K562 (cell line): ENCODE data around the gene SIRT7. TPM values are rescaled to one million over a fixed set of nuclear protein-coding genes. Genes with fewer than 3 reads are reported as not detected.

ENCODE experiments used
- BCLAF1 ChIP-seq, 2 experiments: fragments of 450-650 bp in 1 of 2; IDR thresholded peaks; 2 replicates each; pipeline ENCODE4 v1.6.1; 2011 to 2017; ENCODE audit warnings: low read depth in 2 of 2, antibody characterized with exemption in 1 of 2, borderline replicate concordance in 1 of 2, low read length in 1 of 2, mild to moderate bottlenecking in 1 of 2, mixed read lengths in 1 of 2; ENCODE audit not compliant: control insufficient read depth in 1 of 2
- HBP1 ChIP-seq: fragments of 450-650 bp; formaldehyde crosslinking; IDR thresholded peaks from 2 replicates; pipeline ENCODE4 v1.4.0; 2022; ENCODE audit warnings: missing genetic modification characterization
- HNRNPLL ChIP-seq: fragments of 200-400 bp; formaldehyde crosslinking; IDR thresholded peaks from 2 replicates; pipeline ENCODE4 v1.6.1; 2017; ENCODE audit warnings: low read length, low read depth, mild to moderate bottlenecking; ENCODE audit not compliant: poor library complexity, severe bottlenecking
- MAFK ChIP-seq: IDR thresholded peaks from 2 replicates; pipeline ENCODE4 v1.6.1; 2011; ENCODE audit warnings: low read length, improper control_type of control experiment
- NRF1 ChIP-seq, 2 experiments: fragments of 450-650 bp; IDR thresholded peaks in 1 of 2; conservative IDR thresholded peaks in 1 of 2; 2 replicates each; pipeline ENCODE4 v1.6.1; 2014; ENCODE audit warnings: mild to moderate bottlenecking in 2 of 2
- PHB2 ChIP-seq: fragments of 450-650 bp; IDR thresholded peaks from 2 replicates; pipeline ENCODE4 v1.6.1; 2017; ENCODE audit warnings: low read depth
- POLR2G ChIP-seq: fragments of 200-400 bp; formaldehyde crosslinking; IDR thresholded peaks from 2 replicates; pipeline ENCODE4 v1.6.1; 2017; ENCODE audit warnings: low read depth, mild to moderate bottlenecking, antibody characterized with exemption, low read length, moderate library complexity
- PREB ChIP-seq: sonication (generic); formaldehyde crosslinking; IDR thresholded peaks from 2 replicates; pipeline ENCODE4 v1.8.1; 2023; ENCODE audit warnings: mild to moderate bottlenecking, missing genetic modification reagents
- RBFOX2 ChIP-seq: fragments of 200-400 bp; formaldehyde crosslinking; IDR thresholded peaks from 2 replicates; pipeline ENCODE4 v1.6.1; 2017; ENCODE audit warnings: low read depth, mild to moderate bottlenecking, low read length, moderate library complexity
- SAFB ChIP-seq: fragments of 200-400 bp; formaldehyde crosslinking; IDR thresholded peaks from 2 replicates; pipeline ENCODE4 v1.6.1; 2017; ENCODE audit warnings: low read depth, low read length, borderline replicate concordance
- SMARCA4 ChIP-seq: fragments of 450-650 bp; IDR thresholded peaks from 2 replicates; pipeline ENCODE4 v1.6.1; 2016
- SMARCE1 ChIP-seq: fragments of 450-650 bp; IDR thresholded peaks from 2 replicates; pipeline ENCODE4 v1.7.1; 2016; ENCODE audit warnings: mild to moderate bottlenecking
- ZHX1 ChIP-seq: fragments of 150-350 bp; conservative IDR thresholded peaks from 2 replicates; pipeline ENCODE4 v1.6.1; 2014; ENCODE audit warnings: low read length
- ZKSCAN3 ChIP-seq: fragments of 250-450 bp; sonication (Bioruptor Pico); IDR thresholded peaks from 2 replicates; pipeline ENCODE4 v1.4.0; 2020
- ZNF133 ChIP-seq: fragments of 250-450 bp; sonication (Bioruptor Pico); IDR thresholded peaks from 2 replicates; pipeline ENCODE4 v1.4.0; 2020; ENCODE audit warnings: mild to moderate bottlenecking
- ZNF76 ChIP-seq: fragments of 250-450 bp; sonication (Bioruptor Pico); IDR thresholded peaks from 2 replicates; pipeline ENCODE4 v1.4.0; 2020; ENCODE audit warnings: mild to moderate bottlenecking, moderate library complexity, borderline replicate concordance
- ZNF79 ChIP-seq: fragments of 250-450 bp; sonication (Bioruptor Pico); IDR thresholded peaks from 2 replicates; pipeline ENCODE4 v1.4.0; 2020; ENCODE audit warnings: low read depth, mild to moderate bottlenecking, moderate library complexity
- ZNF830 ChIP-seq: fragments of 250-450 bp; sonication (Bioruptor Pico); IDR thresholded peaks from 2 replicates; pipeline ENCODE4 v1.5.0; 2021; ENCODE audit warnings: mild to moderate bottlenecking
- polyA plus RNA-seq, 8 experiments: library from polyadenylated mRNA; depleted of rRNA in 4 of 8; stranded (reverse) in 5 of 8; unstranded in 3 of 8; fragments of >200 nt; fragmentation: Nextera tagmentation in 2 of 8; fragmentation: Illumina TruSeq in 1 of 8; extraction: Ambion mirVana in 2 of 8; extraction: Trizol in 1 of 8; gene quantifications; 2 replicates each; pipeline versions ENCODE4 v1.2.1 to v1.2.3, GENCODE V29; 2011 to 2014; ENCODE audit warnings: inconsistent platforms in 1 of 8, missing spikeins in 1 of 8
- total RNA-seq, 7 experiments: library from RNA; depleted of rRNA in 6 of 7; stranded (reverse); fragments of >200 nt in 6 of 7; fragmentation: Illumina TruSeq in 2 of 7; extraction: Trizol in 2 of 7; gene quantifications; 2 replicates each; pipeline versions ENCODE4 v1.2.1 to v1.2.3, GENCODE V29; 2011 to 2021; ENCODE audit warnings: low replicate concordance in 1 of 7

The SIRT7 gene
- total and polyA plus RNA-seq, 9 of the 15 experiments (the other 6 are each of a cell fraction or from before 2014, with no cell fraction given) = 1.6 to 54.8 (median 20.3) TPM

- TF ChIP-seq ZHX1 (no peak), HBP1 (CRISPR knock-in tag) (no peak), ZNF133 (CRISPR knock-in tag) (no peak), ZNF79 (CRISPR knock-in tag) (no peak), ZNF830 (no peak), POLR2G (peak; percentile 55; the same call in 1 of the 2 replicates), MAFK (no peak), PREB (CRISPR knock-in tag) (no peak), ZKSCAN3 (CRISPR knock-in tag) (no peak), ZNF76 (CRISPR knock-in tag) (no peak), BCLAF1 (IDR thresholded peaks at IDR 0.05; ENCODE audit: borderline replicate concordance in 1 of 2, control insufficient read depth in 1 of 2, low read depth in 2 of 2, low read length in 1 of 2) (no peak), NRF1 (conservative IDR thresholded peaks at IDR 0.05 in 1 of 2, IDR thresholded peaks at IDR 0.05 in 1 of 2) (peak in 1 of 2 experiments; percentile 56; a peak in 3 of 4 replicates), PHB2 (no peak), SMARCE1 (peak; percentile 71), SAFB (peak; percentile 42; the same call in 1 of the 2 replicates), RBFOX2 (peak; percentile 49; the same call in 1 of the 2 replicates), HNRNPLL (no peak), SMARCA4 (peak; percentile 74)
Measured at GRCh38 chr17:81912441-81913309, 5.3 kb downstream of the SIRT7 start (continued).
